ENCODE measurements around the gene BATF3.
"Not testable (repeated sequence)": the region's sequence is repeated elsewhere in the genome, so short reads cannot be mapped to it uniquely, and the experiment has no call there.

DNA sequence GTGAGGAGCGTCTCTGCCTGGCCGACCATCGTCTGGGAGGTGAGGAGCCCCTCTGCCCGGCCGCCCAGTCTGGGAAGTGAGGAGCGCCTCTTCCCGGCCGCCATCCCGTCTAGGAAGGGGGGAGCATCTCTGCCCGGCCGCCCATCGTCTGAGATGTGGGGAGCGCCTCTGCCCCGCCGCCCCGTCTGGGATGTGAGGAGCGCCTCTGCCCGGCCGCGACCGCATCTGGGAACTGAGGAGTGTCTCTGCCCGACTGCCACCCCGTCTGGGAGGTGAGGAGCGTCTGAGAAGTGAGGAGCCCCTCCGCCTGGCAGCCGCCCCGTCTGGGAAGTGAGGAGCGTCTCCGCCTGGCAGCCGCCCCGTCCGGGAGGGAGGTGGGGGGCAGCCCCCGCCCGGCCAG is 25.0 kb upstream of the BATF3 start:
- TF ChIP-seq, protein P1, sequence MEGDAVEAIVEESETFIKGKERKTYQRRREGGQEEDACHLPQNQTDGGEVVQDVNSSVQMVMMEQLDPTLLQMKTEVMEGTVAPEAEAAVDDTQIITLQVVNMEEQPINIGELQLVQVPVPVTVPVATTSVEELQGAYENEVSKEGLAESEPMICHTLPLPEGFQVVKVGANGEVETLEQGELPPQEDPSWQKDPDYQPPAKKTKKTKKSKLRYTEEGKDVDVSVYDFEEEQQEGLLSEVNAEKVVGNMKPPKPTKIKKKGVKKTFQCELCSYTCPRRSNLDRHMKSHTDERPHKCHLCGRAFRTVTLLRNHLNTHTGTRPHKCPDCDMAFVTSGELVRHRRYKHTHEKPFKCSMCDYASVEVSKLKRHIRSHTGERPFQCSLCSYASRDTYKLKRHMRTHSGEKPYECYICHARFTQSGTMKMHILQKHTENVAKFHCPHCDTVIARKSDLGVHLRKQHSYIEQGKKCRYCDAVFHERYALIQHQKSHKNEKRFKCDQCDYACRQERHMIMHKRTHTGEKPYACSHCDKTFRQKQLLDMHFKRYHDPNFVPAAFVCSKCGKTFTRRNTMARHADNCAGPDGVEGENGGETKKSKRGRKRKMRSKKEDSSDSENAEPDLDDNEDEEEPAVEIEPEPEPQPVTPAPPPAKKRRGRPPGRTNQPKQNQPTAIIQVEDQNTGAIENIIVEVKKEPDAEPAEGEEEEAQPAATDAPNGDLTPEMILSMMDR (conservative IDR thresholded peaks at IDR 0.05) = not testable (repeated sequence)
- not testable (repeated sequence) for TF ChIP-seq ZFX (IDR thresholded peaks at IDR 0.05)

Data from C4-2B (cell line).